ENCODE measurements around the gene EEF1AKMT1.

DNA sequence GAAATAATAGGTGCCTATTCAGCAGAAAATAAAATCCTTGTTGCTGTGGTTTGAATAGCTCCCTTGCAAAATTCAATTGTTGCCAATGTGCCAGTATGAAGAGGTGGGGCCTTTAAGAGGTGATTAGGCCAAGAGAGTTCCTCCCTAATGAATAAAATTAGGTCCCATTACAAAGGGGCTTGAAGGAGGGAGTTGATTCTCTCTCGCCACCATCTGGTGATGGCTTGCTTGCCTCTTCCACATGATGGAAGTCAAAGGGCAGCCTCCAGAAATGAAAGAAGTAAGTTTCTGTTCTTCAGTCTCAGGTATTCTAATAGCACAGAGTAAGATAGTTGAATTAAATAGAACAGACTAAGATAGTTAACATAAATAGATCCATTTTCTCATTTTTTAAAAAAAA lies 3.0 kb upstream of the EEF1AKMT1 start:
- TF ChIP-seq, protein P1, sequence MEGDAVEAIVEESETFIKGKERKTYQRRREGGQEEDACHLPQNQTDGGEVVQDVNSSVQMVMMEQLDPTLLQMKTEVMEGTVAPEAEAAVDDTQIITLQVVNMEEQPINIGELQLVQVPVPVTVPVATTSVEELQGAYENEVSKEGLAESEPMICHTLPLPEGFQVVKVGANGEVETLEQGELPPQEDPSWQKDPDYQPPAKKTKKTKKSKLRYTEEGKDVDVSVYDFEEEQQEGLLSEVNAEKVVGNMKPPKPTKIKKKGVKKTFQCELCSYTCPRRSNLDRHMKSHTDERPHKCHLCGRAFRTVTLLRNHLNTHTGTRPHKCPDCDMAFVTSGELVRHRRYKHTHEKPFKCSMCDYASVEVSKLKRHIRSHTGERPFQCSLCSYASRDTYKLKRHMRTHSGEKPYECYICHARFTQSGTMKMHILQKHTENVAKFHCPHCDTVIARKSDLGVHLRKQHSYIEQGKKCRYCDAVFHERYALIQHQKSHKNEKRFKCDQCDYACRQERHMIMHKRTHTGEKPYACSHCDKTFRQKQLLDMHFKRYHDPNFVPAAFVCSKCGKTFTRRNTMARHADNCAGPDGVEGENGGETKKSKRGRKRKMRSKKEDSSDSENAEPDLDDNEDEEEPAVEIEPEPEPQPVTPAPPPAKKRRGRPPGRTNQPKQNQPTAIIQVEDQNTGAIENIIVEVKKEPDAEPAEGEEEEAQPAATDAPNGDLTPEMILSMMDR (IDR thresholded peaks at IDR 0.05), result no peak
- TF ChIP-seq EP300 (IDR thresholded peaks at IDR 0.05), result no peak

Data from ovary (tissue), 3 donors.